Measurements from ENCODE around the gene E2F3.
"Not testable (repeated sequence)": the region's sequence is repeated elsewhere in the genome, so short reads cannot be mapped to it uniquely, and the experiment has no call there.

E2F3 gene

DNA sequence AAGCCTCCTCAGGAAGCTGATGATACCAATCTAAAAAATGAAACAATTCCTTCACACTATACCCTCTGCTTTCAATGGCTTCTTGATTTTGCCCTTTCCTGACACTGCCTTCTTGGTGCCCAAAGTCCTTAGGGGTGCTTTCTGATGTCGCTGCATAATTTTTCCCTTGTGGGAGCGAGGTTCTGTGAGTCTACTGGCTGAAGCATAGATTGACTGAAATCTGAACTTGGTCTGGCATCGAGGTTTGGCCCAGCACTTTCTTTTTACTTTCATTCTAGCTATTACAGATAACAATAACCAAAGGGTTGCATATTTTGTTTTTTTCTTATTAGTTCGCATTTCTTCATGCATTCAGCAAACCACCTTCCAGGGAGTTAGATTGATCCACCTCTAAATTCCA is 65.8 kb downstream of the E2F3 start:
- no peak for DNase-seq (ENCODE audit: low read depth in 2 of 2)

DNA sequence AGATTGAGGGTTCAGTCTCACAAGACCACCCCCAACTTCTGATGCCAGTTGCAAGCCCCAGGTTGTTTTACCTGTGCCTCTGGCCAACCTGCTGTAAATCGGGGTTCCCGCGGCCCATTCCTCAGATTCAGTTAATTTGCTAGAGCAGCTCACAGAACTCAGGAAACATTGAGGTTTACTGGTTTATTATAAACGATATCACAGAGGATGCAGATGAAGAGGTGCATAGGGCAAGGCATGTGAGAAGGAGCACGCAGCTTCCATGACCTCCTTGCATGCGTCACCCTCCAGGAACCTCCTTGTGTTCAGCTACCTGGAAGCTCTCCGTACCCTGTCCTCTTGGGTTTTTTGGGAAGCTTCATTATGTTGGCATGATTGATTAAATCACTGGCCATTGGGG is 66.5 kb downstream of the E2F3 start:
- no peak for DNase-seq (ENCODE audit: low read depth in 2 of 2)

DNA sequence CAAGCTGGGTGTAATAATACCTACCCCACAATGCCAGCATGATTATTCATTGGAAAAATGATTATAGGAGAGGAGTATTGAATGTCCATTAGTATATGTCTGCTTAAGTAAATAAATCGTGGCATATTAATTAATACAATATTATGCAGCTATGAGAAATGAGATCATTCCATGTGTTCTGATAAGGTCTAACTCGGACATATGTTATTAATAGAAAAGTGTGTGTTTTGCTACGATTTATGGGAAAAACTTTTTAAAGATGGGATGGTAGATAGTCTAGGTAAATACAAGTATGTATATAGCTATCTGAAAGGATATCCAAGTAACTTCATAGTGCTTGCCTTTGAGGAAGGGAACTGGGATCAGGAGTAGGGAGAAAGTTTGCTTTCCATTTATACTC is 71.1 kb downstream of the E2F3 start:
- no peak for DNase-seq (ENCODE audit: low read depth in 2 of 2)

DNA sequence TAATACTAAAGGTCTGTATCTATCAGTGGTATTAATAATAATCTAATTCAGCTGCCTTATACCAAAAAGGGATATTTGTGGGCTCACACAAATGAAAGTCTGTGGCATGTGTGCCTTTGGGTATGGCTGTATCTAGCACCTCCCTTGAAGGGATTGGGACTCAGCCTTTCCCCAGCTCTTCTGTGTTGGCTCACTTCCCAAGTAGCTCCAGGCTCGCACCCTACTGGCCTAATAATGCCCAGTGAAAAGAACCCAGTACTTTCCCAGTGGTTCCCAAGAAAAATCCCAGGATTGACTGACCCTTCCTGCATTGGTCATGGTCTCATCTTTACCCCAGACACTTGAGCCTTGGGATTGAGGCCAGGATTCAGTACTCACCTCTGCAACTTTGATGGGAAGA is 71.8 kb downstream of the E2F3 start:
- DNase-seq (ENCODE audit: low read depth in 2 of 2) = no peak

DNA sequence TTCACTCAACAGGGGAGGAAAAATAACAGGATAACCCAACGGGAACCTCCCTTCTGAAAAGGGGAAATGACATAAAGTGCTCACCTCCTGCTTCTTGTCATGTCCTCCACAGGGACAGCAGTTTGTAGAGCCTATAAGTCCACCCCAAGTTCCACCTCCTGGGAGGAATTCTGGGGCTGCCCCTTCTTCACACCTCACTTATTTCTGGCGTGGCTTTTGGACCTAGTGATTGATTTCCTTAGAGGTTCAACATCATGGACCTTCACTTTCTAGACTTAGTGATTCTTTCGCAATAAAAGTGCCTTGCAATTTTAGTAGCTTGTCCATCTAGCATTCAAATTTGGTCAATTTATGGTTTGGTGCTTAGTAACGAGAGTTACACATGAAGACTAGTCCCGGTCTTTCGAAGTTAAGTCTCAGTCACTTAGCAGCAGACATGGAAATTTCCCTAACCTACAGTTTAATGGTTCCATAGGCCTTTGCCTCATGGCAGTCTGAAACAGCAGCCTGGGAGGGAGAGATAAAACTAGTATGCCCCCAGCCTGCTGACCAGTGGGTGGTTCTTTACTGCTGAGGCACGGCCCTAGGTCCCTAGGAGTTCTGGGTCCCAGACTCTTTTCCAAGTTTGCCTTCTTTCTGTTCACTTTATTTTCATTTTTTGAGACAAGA is 73.3 kb downstream of the E2F3 start:
- no peak for DNase-seq (ENCODE audit: low read depth in 2 of 2)

DNA sequence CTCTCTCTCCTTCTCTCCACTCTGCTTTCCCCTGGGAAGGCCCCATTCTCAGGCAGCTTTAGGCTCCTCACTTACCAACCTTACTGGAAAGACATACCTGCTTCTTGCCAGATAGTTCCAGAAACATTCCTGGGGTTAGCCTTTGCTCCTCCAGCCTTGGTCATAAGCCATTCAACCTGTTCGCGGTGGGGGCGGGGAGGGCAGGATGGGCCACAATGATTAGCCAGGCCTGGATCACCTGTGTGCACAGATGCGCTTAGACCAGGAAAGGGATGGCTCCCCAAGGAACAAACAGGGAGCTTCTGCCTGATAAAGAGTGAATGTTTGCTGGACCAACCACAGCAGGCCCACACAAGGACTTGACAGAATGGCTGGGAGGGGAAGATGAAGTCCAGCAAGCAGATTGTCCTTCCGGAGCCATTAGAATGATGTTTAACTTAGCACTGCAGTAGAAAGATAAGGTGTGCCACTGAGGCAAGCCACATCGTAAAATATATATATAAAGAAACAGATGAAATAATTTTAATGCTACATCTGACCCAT is 74.9 kb downstream of the E2F3 start:
- no peak for DNase-seq (ENCODE audit: low read depth in 2 of 2)

DNA sequence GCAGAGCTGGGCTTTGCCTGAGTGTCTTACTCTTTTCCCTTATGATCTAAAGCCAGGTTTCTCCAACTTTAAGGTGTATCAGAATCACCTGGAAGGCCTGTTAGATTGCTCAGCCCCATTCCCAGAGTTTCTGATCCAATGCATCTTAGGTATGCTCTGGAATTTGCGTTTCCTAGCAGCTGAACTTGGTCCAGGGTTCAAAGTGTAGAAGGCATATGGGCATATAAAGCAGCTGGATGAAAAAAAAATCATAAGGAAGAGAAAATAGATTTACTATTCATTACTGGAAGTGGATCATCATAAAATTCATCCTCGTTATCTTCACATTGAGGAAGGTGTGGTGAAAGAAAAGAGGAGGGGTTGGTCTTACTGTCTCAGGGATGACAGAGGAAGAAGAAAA is 75.8 kb downstream of the E2F3 start:
- DNase-seq (ENCODE audit: low read depth in 2 of 2) = no peak

DNA sequence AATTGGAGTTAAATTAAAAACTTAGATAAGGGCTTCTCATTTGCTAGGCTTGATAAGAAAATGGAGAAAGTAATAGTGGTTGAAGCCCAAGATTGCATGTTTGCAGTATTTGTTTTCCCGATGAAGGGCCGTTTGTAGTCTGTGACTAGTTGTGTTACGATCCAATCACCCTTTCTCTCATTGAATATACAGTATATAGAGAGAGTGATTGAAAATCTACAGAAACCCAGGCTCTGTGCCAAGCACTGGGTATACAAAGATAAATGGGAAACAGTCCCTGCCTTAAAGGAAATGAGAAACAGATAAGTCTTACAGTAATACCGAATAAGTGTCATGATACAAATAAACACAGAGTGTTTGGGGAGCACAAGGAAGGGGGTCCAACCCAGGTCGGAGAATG is 77.4 kb downstream of the E2F3 start:
- DNase-seq (ENCODE audit: low read depth in 2 of 2) = no peak

DNA sequence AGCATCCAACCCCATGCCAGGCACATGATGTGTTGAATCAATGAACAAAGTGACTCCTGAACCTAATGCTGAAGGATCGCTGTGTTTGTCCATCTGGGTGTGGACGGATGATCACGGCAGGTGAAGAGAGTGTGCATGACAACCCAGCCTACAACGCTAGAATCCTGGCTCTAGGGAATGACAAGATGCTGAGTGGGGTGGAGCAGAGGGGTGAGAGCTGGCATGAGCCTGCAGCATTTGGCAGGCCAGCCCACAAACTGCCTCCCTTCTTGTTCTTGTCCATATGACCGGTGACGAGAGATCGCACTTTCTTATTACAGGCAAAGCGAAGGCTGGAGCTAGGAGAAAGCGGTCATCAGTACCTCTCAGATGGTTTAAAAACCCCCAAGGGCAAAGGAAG is 77.8 kb downstream of the E2F3 start:
- DNase-seq (ENCODE audit: low read depth in 2 of 2) = no peak

DNA sequence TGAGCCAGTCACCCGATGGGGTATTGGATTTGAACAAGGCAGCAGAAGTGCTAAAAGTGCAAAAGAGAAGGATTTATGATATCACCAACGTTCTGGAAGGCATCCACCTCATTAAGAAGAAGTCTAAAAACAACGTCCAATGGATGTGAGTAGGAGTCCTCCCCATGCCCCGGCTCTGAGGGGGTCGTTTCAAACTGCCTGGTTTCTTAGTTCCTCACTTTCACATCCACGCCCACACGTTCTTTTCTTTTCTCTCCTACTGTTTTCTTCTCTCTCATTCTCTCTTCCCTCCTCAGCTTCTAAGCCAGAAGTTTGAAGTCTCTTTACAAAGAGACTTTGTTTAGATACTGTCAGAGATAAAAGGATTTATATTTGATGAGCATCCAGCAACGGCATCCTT is 79.6 kb downstream of the E2F3 start:
- DNase-seq (ENCODE audit: low read depth in 2 of 2) = no peak

DNA sequence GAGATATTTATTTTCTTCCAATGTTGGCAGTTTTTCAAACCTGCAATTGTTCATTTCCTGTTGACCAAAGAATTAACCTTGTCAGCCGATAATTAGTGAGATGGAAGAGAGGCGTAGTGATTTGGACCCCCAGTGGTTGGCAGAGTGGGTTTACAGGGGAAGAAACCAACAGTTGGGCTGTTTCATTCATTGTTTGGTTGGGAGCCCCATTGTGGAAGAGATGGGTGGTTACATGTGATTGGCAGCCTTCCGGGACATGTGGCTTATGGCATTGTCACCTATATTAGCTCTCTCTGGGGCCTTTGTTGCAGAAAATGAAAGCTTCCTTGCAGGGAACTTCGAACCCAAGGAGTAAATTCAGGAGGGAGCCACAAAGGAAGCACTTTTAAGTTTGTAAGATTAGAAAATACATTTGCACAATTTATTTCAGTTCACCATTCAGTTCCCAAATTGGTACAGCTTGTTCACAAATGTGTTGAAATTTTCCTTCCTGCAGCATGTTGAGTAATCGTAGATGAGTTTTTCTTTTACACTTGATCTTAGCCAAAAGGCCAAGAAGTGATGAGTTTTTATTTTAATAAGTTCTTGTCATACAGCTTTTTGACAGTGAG is 82.3 kb downstream of the E2F3 start:
- DNase-seq (ENCODE audit: low read depth in 2 of 2) = no peak

DNA sequence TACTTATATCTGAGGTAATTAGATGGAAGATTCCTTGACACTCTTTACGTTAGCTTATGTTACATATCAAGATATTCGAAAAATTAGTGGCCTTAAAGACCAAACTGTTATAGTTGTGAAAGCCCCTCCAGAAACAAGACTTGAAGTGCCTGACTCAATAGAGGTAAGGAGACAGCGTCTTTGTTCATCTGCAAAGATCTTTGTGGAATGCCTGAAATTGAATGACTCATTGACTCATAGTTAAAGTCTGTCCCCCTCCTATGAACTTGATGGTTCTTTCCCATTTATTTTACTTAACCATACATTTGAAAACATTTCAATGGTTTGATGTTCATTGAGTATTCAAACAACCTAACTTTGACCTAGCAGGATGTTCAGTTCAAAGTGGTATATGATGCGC is 85.0 kb downstream of the E2F3 start:
- DNase-seq (ENCODE audit: low read depth in 2 of 2) = no peak

DNA sequence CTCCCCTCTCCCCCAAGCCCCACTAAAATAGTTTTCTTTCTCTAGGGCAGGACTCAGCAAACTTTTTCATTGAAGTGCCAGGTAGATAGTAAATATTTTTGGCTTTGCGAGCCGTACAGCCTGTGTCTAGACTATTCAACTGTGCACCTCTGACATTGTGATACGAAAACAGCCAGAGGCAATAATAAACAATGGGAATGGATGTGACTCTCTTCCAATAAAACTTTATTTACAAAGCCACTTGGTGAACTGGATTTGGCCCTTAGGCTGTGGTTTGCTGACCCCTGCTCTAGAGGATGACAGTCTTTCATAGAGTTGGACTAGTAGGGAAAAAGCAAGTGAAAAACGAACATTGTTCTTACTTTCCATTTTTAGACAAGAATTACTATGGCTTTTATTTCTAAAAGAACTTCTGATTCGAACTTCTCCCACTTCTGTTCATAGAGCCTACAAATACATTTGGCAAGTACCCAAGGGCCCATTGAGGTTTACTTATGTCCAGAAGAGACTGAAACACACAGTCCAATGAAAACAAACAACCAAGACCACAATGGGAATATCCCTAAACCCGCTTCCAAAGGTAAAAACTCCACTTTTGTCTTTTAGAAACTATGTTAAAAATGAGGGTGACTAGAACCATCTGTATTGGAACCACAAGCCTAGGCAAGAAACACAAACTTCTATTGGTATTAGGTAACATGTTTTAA is 86.1 kb downstream of the E2F3 start:
- DNase-seq (ENCODE audit: low read depth in 2 of 2) = no peak

DNA sequence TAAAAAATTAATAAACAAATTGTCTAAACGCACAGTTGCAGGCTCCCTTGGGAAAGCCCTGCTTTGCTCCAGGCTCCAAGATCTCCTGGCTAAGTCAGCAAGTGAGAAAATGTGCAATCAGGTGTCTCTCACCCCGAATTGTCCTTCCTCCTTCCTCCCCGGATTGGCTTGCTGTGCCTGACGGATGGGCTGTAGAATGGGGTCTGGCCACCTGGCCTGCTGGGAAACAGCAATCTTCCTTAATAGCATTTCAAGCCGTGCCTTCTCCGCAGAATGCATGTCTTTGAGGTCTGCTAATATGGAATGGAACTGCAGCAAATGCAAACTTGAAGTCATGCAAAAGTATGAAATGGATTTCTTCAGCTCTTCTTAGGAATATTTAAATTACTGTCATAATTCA is 88.9 kb downstream of the E2F3 start:
- no peak for DNase-seq (ENCODE audit: low read depth in 2 of 2)

DNA sequence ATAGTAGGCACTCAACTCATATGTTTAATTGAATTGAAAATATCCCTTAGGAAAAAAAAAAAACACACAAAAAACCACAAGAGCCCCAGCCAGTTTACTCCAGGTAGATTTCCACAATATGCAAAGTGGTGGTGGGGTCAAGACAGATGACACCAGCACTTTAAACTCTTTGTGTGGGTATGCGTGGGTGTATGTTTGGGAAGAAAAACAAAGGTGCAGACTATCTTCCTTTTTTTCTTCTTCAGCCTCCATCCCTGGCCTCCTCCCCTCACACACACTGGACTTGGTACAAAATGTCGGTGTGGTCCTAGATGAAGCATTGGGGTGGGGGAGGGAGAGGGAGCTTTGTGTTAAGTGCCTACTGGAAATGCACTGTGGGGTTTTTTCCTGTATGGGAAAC is 90.4 kb downstream of the E2F3 start:
- DNase-seq (ENCODE audit: low read depth in 2 of 2) = no peak

DNA sequence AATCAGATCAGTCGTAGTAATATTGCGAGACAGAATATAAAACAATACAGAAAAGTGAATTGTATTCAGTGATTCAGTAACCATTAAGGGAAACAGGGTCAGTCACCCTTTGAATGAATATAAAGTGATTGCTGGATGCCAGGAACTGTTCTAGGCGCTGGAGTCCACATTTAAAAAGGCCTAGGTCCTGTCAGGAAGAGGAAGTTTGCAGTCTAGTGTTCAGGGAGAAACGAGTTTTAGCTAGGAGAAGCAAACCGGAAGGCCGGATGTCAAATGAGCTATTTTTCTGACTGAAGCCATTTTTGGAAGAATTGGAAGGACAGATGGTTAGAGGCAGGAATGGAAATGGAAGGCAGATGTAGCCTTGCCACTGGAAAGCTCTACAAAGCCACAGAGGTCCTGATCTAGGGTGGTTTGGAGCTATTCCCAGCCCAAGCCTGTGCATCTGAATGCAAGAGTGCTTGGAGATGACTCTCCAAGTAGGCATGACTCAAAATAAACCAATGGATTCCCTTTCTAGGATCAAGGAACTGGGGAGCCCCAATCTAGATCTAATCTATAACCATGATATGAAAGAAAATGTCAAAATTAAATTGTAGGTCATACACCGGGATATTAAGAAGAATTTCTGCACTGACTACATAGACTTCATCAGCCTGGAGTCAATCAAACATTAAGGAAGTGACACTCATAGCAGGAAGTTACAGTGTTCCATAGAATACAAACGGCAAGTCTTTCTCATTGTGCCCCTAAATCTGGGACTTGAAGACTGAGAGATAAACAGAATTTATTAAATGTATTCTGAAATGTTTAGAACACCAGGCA is 95.7 kb downstream of the E2F3 start:
- DNase-seq (ENCODE audit: low read depth in 2 of 2) = no peak

DNA sequence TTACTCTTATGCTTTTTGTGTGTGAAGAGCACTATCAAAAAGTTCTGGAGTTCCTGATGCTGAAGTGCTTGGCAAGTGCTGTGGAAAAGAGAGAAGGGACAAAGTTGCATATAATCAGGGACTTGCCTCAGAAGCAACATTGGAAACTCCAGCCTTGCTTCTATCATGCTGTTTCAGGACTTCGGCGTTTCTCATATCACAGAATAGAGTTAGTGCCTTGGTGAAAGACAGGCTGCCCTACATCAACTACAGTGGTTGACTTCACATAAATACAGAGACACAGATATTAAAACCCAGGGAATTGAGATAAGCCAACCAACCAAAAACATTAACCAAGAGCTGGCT is 96.3 kb downstream of the E2F3 start:
- no peak for DNase-seq (ENCODE audit: low read depth in 2 of 2)

DNA sequence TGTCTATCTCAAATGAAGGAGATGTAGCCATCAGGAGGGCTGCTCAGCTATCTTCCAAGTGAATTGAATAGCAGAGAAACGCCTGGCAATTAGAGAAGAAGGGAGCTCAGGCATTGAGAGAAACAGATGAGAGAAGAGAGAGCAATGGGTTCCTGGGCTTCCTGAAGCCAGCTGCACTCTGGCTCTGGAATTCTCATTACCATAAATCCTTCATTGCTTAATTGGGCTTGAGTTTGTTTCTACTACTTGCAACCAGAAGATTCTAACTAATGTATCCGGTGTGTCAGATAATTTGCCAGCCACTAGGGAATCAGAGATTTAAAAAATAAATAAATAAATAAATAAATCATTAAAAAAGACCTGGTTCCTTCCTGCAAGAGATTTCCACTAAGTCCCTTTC is 107.5 kb downstream of the E2F3 start:
- DNase-seq (ENCODE audit: low read depth in 2 of 2) = no peak

DNA sequence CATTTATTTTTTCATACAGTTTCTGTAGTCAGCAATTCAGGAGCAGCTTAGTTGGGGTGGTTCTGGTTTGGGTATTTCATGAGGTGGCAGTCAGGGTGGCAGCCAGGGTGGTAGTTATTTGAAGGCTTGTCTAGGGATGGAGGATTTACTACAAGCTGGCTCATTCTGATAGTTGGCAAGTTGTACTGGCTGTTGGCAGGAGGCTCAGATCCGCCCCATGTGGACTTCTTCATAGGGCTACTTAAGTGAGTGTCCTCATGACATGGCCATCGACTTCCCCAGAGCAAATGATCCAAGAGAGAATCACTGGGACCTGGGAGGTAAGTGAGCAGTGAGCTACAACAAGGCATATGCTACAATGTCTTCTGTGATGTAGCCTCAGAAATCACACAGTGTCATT is 110.2 kb downstream of the E2F3 start:
- no peak for DNase-seq (ENCODE audit: low read depth in 2 of 2)

DNA sequence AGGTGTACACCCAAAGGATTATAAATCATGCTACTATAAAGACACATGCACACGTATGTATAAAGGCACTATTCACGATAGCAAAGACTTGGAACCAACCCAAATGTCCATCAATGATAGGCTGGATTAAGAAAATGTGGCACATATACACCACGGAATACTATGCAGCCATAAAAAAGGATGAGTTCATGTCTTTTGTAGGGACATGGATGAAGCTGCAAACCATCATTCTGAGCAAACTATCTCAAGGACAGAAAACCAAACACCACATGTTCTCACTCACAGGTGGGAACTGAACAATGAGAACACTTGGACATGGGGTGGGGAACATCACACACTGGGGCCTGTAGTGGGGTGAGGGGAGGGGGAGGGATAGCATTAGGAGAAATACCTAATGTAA is 123.5 kb downstream of the E2F3 start:
- not testable (repeated sequence) for DNase-seq (ENCODE audit: low read depth in 2 of 2)

DNA sequence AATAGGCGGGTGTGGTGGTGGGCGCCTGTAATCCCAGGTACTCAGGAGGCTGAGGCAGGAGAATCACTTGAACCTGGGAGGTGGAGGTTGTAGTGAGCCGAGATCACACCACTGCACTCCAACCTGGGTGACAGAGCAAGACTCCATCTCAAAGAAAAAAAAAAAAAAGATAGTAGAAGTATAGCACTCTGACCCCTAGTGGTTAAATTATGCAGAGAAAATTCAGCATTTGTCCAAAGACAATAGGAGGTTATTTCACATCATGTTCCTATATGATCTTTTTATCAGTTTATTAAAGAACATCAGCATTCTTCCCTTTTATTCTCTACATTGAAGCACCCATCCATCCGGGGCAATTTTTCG is 127.4 kb downstream of the E2F3 start:
- DNase-seq (ENCODE audit: low read depth in 2 of 2) = not testable (repeated sequence)

DNA sequence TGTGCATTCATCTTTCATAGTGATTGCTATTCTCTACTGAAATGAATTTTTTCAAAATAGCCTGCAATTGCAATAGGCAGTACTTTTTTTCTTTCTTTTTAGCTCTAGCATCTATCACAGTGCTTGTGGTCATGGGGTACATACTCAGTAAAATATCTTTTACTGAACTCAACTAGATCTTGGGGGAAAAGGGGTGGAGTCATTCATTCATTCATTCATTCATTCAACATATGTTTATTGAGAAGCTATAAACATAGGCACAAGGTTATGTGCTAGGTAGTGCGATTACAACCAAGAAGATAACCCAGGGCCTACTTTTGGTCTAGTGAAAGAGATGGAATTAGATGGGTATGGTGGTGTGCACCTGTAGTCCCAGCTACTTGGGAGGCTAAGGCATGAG is 131.2 kb downstream of the E2F3 start:
- DNase-seq (ENCODE audit: low read depth in 2 of 2) = no peak
